Fibroblast of gingiva (primary cell): ENCODE measurements around the gene GOLGA1.

Experiments
- DNase-seq: peaks from one replicate; pipeline ENCODE4 v3.0.0-alpha.2; 2011; ENCODE audit warnings: low read depth

Gene GOLGA1

GRCh38 chr9:124940894-124941678 lies at the start of gene GOLGA1:
TSS of gene GOLGA1 (minus strand) at chr9:124941083. CDS start at chr9:124938711, 2,372 bp downstream.
- peak; percentile 94 for DNase-seq

GRCh38 chr9:124983698-124984097 lies 42.8 kb upstream of the GOLGA1 start:
- no peak for DNase-seq

GRCh38 chr9:124980431-124980830 lies 39.5 kb upstream of the GOLGA1 start:
- no peak for DNase-seq

- DNase-seq: no peak
Measured at GRCh38 chr9:124975131-124975530, 34.2 kb upstream of the GOLGA1 start.

GRCh38 chr9:124973807-124974206 lies 32.9 kb upstream of the GOLGA1 start:
- no peak for DNase-seq

- no peak for DNase-seq
Measured at GRCh38 chr9:124972241-124972770, 31.4 kb upstream of the GOLGA1 start.

- peak; percentile 17 for DNase-seq
Measured at GRCh38 chr9:124969401-124969800, 28.5 kb upstream of the GOLGA1 start.

GRCh38 chr9:124968238-124968637 lies 27.4 kb upstream of the GOLGA1 start:
- no peak for DNase-seq

- peak; percentile 52 for DNase-seq
Measured at GRCh38 chr9:124965775-124966568, 25.1 kb upstream of the GOLGA1 start.

GRCh38 chr9:124964604-124965003 lies 23.7 kb upstream of the GOLGA1 start:
- DNase-seq: no peak

GRCh38 chr9:124964056-124964455 lies 23.2 kb upstream of the GOLGA1 start:
- no peak for DNase-seq

GRCh38 chr9:124960409-124960752 lies 19.5 kb upstream of the GOLGA1 start:
- peak; percentile 82 for DNase-seq

GRCh38 chr9:124959671-124960408 lies 19.0 kb upstream of the GOLGA1 start:
- DNase-seq: peak; percentile 84

- DNase-seq: no peak
Measured at GRCh38 chr9:124954255-124954654, 13.4 kb upstream of the GOLGA1 start.

- DNase-seq: no peak
Measured at GRCh38 chr9:124950050-124950718, 9.3 kb upstream of the GOLGA1 start.

- DNase-seq: no peak
Measured at GRCh38 chr9:124949387-124949786, 8.5 kb upstream of the GOLGA1 start.

- DNase-seq: no peak
Measured at GRCh38 chr9:124947727-124948391, 7.0 kb upstream of the GOLGA1 start.

GRCh38 chr9:124946167-124946566 lies 5.3 kb upstream of the GOLGA1 start:
- DNase-seq: no peak

GRCh38 chr9:124941679-124942561 lies 1.0 kb upstream of the GOLGA1 start:
- DNase-seq: peak; percentile 59

- DNase-seq: no peak
Measured at GRCh38 chr9:124940521-124940893, 376 bp downstream of the GOLGA1 start.
